GM20431 (cell line): ENCODE data around the gene SRL.
"Not testable (repeated sequence)": the region's sequence is repeated elsewhere in the genome, so short reads cannot be mapped to it uniquely, and the experiment has no call there.

Source experiments
- in situ Hi-C: fragments of 300-500 bp; cut with MseI, MboI; formaldehyde crosslinking; loops from one replicate; pipeline ENCODE4 v1.15.0; 2020; ENCODE audit warnings: low sequenced_read_pairs; ENCODE audit not compliant: unreplicated experiment

The SRL gene

GRCh38 chr16:4262303-4262835, 20.5 kb upstream of the SRL start:
- in situ Hi-C loops, result no loop called here

GRCh38 chr16:4261557-4262172, 19.8 kb upstream of the SRL start:
- in situ Hi-C loops, result no loop called here

- in situ Hi-C loops, result no loop called here
Measured at GRCh38 chr16:4260360-4260759, 18.5 kb upstream of the SRL start.

- in situ Hi-C loops, result no loop called here
Measured at GRCh38 chr16:4257646-4258556, 16.0 kb upstream of the SRL start.

- in situ Hi-C loops, result no loop called here
Measured at GRCh38 chr16:4253394-4254150, 11.7 kb upstream of the SRL start.

GRCh38 chr16:4253012-4253393, 11.1 kb upstream of the SRL start:
- in situ Hi-C loops, result not testable (repeated sequence)

- in situ Hi-C loops, result no loop called here
Measured at GRCh38 chr16:4249530-4250308, 7.8 kb upstream of the SRL start.

GRCh38 chr16:4247460-4247784, 5.5 kb upstream of the SRL start:
- in situ Hi-C loops, result no loop called here

- in situ Hi-C loops, result no loop called here
Measured at GRCh38 chr16:4246777-4247459, 5.0 kb upstream of the SRL start.

GRCh38 chr16:4245077-4245791, 3.4 kb upstream of the SRL start:
- in situ Hi-C loops, result no loop called here

- in situ Hi-C loops, result no loop called here
Measured at GRCh38 chr16:4244254-4245076, 2.6 kb upstream of the SRL start.

GRCh38 chr16:4241258-4241927, 487 bp downstream of the SRL start:
- in situ Hi-C loops, result no loop called here

- in situ Hi-C loops, result no loop called here
Measured at GRCh38 chr16:4240624-4241023, 1.3 kb downstream of the SRL start.

- in situ Hi-C loops, result no loop called here
Measured at GRCh38 chr16:4239682-4240175, 2.2 kb downstream of the SRL start.

- in situ Hi-C loops, result no loop called here
Measured at GRCh38 chr16:4239020-4239419, 2.9 kb downstream of the SRL start.

- in situ Hi-C loops, result no loop called here
Measured at GRCh38 chr16:4233431-4233830, 8.4 kb downstream of the SRL start.
